ENCODE measurements around the gene GPR137.
"Not testable (repeated sequence)": the region's sequence is repeated elsewhere in the genome, so short reads cannot be mapped to it uniquely, and the experiment has no call there.

Gene GPR137

DNA sequence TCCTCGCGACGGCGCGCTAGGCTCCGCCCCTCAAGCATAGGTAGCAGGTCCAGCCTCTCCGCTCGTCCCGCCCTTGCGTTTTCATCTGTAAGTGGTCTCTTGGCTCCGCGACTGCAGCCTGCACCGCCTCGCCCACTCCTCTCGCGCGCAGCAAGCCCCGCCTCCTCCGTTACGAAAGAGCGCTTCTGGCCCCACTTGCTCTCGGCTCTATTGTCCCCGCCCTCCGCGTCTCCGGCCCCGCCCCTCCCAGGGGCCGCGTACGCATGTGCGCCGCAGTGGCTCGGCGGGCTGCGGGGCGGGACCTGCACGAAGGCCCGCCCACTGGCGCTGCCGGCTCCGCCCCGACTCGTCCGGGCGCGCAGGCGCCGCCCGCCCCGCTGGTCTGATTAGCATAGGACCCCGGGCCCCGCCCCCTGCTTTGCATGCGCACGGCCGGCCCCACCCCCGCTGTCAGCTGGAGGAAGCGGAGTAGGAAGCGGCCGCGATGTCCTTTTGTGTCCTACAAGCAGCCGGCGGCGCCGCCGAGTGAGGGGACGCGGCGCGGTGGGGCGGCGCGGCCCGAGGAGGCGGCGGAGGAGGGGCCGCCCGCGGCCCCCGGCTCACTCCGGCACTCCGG is 19.5 kb downstream of the GPR137 start, which contains the start of gene ESRRA:
Gene ESRRA, plus strand, starts transcription at position 450 of the 616 bp plus-strand sequence. CDS start 1,656 bp downstream, outside the sequence.
- FAIRE-seq, result no peak

DNA sequence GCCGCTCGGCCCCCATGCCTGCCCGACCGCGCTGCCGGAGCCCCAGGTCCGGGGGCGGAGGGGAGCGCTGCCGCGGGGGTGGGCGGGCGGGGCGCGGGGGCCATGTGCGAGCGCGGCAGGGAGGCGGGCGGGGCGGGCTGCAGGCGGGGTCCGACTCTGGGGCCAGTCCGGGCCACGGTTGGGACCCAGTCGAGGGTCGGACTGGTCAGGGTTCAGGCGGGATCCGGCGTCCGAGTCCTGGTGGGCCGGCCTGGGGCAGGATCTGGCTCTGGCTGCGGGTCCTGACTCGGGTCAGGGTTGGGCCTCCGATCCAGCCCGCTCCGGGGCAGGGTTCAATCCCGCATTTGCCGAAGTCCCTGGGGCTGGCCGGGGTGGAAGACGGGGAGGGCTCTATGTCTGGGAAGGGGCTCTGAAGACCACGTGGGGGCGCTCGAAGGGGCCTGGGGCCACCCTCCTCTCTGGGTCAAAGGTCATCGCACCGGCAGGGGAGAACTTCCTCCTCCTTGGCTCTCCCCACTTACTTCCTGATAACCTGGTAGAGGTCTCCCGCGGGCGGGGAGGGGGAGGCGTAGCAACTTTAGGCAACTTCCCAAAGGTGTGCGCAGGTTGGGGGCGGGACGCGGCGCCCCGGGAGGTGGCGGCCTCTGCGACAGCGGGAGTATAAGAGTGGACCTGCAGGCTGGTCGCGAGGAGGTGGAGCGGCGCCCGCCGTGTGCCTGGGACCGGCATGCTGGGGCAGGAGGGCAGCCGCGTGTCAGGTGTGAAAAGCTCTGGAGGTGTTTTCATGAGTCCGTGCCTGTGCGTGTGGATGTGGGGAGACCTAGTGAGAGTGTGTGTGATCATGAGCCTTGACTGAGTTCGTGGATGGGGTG is 20.3 kb downstream of the GPR137 start:
- FAIRE-seq, result no peak

DNA sequence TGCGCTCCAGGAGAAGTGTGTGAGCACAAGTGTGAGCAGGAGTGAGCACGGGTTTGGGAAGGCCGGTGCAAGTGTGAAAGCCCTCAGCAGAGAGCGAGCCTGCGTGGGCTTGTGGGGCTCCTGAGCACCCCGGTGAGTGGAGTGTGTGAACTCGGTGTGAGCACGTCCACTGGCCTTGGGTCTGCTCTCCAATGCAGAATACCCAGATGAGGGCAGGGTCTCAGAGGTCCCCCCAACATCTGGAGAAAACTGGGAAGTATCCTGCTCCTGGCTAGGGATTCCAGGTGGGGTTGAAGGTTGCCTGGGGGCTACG is 20.9 kb downstream of the GPR137 start:
- FAIRE-seq, result no peak

DNA sequence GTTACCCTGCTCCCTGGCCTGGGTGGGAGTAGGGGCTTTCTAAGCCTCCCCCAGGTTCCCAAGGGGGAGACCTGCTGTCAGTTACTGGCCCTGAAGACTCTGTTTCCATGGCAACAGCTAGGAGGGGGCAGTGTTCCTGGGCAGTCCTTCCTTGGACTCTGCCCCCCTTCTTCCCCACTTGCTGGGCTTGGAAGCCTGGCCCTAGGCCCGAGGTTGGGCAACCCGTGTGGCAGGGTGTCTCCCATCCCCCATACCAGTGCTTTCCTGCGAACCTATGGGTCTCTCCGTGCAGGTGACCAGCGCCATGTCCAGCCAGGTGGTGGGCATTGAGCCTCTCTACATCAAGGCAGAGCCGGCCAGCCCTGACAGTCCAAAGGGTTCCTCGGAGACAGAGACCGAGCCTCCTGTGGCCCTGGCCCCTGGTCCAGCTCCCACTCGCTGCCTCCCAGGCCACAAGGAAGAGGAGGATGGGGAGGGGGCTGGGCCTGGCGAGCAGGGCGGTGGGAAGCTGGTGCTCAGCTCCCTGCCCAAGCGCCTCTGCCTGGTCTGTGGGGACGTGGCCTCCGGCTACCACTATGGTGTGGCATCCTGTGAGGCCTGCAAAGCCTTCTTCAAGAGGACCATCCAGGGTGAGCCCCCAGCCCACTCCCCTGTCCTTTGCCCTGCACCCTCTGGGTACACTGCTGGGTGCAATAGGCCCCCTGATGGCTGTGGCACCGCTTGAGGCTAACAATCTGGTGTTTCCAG is 21.4 kb downstream of the GPR137 start:
- no peak for FAIRE-seq

DNA sequence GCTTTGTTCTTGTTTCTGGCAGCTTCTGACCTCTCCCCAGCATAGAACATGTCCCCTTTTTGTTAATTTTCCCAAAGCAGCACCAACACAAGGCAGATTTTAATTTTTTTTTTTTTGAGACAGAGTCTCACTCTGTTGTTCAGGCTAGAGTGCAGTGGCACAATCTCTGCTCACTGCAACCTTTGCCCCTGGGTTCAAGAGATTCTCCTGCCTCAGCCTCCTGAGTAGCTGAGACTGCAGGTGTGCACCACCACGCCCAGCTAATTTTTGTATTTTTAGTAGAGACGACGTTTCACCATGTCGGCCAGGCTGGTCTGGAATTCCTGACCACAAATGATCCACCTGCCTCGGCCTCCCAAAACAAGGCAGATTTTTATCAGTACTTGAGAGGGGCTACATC is 22.1 kb downstream of the GPR137 start:
- not testable (repeated sequence) for FAIRE-seq

DNA sequence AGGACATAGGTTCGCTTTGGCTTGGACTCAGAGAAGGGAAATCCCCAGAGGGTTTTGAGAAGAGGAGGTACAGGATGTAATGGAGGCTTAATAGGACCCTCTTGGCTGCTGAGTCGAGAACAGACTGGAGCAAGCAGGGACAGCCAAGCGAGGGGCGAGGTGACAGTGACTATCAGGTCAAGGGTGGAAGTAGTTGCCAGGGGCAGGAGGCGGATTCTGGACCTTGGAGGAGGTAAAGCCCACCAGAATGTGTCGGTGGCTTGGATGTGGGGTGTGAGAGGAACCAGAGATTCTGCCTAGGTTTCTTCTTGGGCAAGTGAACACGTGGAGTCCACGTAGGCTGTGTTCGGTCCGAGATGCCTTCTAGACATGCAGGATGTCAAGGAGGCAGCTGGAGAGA is 27.3 kb downstream of the GPR137 start:
- FAIRE-seq, result no peak

DNA sequence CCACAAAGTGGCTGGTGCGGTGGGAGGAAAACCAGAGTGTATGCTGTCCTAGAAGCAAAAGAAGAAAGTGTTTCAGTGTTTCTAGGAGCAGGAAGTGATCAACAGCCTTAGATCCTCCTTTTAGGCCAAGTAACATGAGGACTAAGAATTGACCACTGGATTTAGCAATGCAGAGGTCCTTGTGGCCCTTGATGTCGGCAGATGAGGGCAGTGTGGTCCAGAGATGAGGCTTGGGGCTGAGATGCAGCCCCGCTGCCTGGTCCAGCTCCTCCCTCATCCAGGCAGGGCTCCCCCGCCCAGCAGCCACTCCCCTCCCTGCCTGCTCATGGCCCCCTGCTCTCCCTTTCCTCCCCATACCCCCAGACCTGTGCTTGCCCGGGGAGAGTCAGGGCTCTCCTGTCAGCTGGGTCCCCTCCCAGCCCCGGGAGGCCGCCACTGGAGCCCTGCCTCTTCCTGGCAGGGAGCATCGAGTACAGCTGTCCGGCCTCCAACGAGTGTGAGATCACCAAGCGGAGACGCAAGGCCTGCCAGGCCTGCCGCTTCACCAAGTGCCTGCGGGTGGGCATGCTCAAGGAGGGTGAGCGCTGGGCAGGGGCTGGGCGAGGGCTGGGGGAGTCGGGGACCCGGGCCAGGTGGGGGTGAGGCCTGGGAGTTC is 28.0 kb downstream of the GPR137 start:
- FAIRE-seq, result no peak

DNA sequence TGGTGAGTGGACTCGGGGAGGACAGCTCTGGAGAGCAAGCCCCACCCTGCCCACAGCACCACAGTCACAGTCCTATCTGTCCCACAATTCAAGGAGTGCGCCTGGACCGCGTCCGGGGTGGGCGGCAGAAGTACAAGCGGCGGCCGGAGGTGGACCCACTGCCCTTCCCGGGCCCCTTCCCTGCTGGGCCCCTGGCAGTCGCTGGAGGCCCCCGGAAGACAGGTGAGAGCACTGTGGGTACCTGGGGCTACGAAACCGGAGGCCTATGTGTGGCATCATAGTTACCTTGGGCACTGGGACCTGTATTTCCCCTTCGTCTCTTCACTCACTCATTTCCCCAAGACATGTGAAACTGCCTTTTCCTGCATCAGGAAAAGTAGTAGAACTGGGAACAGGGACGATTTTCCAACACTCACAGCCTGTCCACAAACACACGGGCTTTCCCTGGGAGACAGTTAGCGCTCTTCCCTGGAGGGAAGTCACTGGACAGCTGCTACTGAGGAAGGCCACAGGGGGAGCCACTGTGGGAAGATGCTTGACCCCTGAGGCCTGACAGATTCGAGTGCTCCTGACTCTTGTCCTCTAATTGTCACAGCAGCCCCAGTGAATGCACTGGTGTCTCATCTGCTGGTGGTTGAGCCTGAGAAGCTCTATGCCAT is 28.6 kb downstream of the GPR137 start:
- FAIRE-seq, result no peak

DNA sequence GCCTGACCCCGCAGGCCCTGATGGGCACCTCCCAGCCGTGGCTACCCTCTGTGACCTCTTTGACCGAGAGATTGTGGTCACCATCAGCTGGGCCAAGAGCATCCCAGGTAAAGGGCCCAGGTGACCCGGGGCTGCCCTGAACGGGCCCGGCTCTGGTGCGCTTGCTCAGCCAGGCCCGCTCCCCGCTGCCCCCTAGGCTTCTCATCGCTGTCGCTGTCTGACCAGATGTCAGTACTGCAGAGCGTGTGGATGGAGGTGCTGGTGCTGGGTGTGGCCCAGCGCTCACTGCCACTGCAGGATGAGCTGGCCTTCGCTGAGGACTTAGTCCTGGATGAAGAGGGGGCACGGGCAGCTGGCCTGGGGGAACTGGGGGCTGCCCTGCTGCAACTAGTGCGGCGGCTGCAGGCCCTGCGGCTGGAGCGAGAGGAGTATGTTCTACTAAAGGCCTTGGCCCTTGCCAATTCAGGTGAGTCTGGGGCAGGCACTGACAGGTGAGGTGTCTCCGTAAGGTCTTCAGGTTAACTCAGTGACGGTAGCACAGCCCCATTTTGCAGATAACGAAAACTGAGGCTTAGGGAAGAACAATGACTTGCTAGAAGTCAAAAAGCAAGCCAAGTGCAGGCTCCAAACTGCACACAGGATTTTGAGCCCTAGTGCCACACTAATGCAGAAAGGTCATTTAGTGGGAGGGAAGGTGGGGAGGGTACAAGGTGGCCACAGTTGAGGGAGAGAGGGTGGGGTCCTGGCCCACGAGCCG is 29.3 kb downstream of the GPR137 start:
- no peak for FAIRE-seq

DNA sequence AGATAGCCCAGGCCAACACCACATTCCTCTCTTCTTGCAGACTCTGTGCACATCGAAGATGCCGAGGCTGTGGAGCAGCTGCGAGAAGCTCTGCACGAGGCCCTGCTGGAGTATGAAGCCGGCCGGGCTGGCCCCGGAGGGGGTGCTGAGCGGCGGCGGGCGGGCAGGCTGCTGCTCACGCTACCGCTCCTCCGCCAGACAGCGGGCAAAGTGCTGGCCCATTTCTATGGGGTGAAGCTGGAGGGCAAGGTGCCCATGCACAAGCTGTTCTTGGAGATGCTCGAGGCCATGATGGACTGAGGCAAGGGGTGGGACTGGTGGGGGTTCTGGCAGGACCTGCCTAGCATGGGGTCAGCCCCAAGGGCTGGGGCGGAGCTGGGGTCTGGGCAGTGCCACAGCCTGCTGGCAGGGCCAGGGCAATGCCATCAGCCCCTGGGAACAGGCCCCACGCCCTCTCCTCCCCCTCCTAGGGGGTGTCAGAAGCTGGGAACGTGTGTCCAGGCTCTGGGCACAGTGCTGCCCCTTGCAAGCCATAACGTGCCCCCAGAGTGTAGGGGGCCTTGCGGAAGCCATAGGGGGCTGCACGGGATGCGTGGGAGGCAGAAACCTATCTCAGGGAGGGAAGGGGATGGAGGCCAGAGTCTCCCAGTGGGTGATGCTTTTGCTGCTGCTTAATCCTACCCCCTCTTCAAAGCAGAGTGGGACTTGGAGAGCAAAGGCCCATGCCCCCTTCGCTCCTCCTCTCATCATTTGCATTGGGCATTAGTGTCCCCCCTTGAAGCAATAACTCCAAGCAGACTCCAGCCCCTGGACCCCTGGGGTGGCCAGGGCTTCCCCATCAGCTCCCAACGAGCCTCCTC is 30.2 kb downstream of the GPR137 start:
- not testable (repeated sequence) for FAIRE-seq

DNA sequence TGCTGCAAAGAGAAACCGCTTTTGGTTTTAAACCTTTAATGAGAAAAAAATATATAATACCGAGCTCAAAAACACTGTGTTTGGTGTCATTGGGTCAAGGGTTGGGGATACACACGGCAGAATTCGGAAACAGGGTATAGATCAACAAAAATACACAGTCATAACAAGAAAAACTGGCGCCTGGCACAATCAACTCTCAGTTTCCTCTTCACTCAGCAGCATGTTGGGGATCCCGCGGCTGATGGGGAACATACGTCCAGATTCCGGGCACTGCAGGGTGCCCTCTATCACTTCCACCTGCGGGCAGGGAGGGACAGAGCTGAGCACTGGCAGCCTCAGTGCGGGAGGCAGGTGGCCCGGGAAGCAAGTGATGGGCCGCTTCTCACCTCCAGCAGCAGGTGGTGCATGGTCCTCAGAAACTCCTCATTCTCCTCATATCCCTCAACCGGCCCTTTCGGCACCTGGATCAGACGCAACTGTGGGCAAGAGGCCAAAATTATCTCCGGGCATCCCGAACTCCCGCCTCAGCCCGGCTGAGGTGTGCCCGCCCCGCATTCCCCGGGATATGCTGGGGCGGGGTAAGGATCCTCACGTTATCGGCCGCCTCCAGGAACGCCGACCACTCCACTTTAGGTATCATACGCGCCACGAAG is 31.1 kb downstream of the GPR137 start:
- no peak for FAIRE-seq

DNA sequence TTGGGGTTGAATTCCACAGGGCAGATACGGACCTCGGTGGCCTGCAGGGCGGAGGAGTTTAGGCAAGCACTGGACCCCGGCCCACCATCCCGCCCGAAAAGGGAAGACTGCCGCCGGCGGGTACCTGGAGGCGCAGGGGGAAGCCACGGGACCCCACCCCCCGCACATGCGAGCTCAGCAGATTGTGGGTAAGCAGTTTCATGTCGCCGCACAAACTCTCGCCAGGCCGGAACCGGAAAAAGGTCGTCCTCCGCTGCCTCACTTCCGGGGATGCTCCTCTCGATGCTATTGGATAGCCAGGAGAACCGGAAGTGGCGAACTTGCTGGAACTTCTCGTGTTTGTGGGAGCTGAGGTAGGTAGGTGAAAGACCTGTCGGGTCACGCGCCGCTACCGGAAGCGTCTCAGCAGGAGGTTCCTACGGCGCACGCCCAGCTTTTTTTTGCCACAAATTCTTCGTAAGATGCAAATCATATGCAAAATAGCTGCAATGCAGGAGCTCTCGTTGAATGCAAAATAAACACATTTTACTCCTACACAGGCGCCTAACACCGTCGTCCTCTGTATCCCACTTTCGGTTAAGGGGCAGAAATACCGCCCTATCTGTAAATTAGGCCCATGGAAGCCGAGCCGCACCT is 31.8 kb downstream of the GPR137 start, which contains the start of gene TRMT112:
Gene TRMT112, minus strand, starts transcription at position 235 of the 636 bp plus-strand sequence. Its CDS starts 33 bp downstream, at position 202.
- FAIRE-seq, result peak; percentile 5

DNA sequence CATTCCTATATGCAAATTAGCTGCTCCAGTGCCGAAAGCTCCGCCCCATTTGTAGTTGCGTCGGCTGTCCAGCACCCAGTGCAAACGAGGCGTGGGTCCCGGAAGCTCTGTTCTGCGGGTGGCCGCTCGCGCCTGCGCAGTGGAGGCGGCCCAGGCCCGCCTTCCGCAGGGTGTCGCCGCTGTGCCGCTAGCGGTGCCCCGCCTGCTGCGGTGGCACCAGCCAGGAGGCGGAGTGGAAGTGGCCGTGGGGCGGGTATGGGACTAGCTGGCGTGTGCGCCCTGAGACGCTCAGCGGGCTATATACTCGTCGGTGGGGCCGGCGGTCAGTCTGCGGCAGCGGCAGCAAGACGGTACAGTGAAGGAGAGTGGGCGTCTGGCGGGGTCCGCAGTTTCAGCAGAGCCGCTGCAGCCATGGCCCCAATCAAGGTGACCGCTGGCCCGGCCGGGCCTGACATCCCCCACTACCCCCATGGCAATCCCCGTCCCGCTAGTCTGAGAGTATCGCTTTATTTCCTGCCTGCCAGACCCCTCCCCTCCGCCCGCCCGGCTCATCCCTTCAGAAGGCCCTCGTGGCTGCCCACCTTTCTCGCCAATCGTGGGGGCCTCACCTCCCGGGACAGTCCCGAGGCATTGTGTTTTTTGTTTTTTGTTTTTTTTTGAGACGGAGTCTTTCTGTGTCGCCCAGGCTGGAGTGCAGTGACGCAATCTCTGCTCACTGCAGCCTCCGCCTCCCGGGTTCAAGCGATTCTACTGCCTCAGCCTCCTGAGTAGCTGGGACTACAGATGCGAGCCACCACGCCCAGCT is 32.5 kb downstream of the GPR137 start, which contains the start of gene PRDX5:
Gene PRDX5, plus strand, starts transcription at position 161 of the 805 bp plus-strand sequence. Its CDS starts 95 bp downstream, at position 256.
- FAIRE-seq, result no peak

DNA sequence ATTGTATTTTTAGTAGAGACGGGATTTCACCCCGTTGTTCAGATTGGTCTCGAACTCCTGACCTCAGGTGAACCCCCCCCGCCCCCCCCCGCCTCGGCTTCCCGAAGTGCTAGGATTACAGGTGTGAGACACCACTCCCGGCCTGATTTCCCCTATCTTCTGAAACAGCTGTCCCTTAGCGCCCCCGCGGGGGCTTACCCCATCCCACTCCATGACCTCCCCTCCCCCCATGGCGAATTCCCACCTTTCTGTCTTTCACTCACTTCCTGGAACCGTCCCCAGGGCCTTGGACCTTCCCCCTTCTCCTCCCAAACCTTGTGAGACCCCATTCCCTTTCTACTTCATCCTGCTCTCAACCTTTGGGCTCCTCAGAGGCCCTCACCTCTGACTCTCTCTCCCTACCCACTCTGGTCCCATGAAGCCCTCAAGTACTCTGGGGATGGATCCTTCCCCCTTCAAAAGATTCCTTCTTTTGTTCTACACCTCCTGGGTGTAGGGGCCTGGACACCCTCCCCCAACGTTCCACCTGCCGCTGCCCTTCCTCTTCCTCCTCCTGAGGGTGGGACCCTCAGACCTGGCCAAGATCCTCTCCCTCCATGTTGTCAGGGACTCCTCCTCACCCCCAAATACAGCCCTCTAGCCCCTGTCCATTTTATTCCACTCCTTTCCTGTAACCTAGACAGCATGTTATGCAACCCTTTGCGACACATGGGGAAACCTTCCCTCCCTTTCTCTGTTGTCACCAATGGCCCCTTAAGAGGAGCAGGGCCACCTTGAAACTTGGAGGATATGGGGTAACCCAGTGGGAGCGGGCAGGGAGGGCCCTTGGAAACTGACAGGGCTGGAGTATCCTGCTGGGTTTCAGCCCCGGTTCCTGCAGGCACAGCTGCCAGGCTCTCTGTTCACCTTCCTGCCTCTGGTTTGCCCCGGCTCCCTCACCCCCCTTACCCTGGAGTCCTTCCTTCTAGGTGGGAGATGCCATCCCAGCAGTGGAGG is 33.4 kb downstream of the GPR137 start:
- FAIRE-seq, result no peak

DNA sequence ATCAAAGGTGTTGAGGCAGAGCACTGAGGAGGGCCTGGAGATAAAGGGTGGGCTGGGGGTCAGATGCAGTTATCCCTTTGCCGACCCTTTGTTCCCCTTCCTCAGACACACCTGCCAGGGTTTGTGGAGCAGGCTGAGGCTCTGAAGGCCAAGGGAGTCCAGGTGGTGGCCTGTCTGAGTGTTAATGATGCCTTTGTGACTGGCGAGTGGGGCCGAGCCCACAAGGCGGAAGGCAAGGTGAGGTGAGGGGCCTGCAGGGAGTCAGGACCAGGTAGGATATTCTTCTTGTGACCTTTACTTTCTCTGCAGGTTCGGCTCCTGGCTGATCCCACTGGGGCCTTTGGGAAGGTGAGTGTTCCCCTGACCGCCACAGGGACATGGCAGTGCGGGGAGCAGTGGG is 34.9 kb downstream of the GPR137 start:
- FAIRE-seq, result no peak

DNA sequence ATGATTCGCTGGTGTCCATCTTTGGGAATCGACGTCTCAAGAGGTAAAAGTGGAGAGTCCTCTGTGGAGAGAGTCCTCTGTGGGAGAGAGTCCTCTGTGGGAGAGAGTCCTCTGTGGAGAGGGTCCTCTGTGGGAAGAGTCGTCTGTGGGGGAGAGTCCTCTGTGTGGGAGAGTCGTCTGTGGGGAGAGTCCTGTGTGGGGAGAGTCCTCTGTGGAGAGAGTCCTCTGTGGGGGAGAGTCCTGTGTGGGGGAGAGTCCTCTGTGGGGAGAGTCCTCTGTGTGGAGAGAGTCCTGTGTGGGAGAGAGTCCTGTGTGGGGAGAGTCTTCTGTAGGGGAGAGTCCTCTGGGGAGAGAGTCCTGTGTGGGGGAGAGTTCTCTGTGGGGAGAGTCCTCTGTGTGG is 35.4 kb downstream of the GPR137 start:
- FAIRE-seq, result no peak

DNA sequence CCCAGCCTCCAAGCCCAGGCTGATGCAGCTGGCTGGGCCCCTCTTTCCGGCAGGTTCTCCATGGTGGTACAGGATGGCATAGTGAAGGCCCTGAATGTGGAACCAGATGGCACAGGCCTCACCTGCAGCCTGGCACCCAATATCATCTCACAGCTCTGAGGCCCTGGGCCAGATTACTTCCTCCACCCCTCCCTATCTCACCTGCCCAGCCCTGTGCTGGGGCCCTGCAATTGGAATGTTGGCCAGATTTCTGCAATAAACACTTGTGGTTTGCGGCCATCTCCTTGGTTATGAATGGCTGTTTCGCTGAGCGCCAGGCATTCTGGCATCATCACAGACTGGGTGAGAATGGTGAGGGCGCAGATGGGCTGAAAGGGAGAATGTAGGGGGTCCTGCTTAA is 35.9 kb downstream of the GPR137 start:
- FAIRE-seq, result no peak

All from colon (tissue), 2 donors.